Measurements from ENCODE around the gene MAN2C1.

The MAN2C1 gene

GRCh38 chr15:75371486-75371885 is 3.1 kb upstream of the MAN2C1 start:
- Histone ChIP-seq H3K9me3 (ENCODE audit: control insufficient read depth, low read length) (no peaks in the 10 kb centered on the region), H3K9ac (no peak overlapping the region), H3K36me3 (ENCODE audit: control insufficient read depth, insufficient read depth, low read length) (no peaks in the 10 kb centered on the region)

GRCh38 chr15:75369897-75370581 is 1.6 kb upstream of the MAN2C1 start:
- Histone ChIP-seq H3K79me2 (no peaks in the 10 kb centered on the region), H3K27ac (no peak overlapping the region), H3K4me3 (ENCODE audit: low read depth, low read length) (peak overlapping the region; percentile 93), H3K4me2 (ENCODE audit: low read length) (no peak overlapping the region), H3K4me1 (peaks cover 4% of the 10 kb centered on the region), H3K27me3 (ENCODE audit: control insufficient read depth, insufficient read depth, low read length) (no peaks in the 10 kb centered on the region), H3K9me3 (ENCODE audit: control insufficient read depth, low read length) (no peaks in the 10 kb centered on the region), H3K9ac (no peak overlapping the region), H2AFZ (no peak overlapping the region), H3K36me3 (ENCODE audit: control insufficient read depth, insufficient read depth, low read length) (no peaks in the 10 kb centered on the region)
- no peak for TF ChIP-seq CTCF (IDR thresholded peaks at IDR 0.05)

More at GRCh38 chr15:75371486-75371885, 3.1 kb upstream of the MAN2C1 start:
- Histone ChIP-seq H3K79me2 (no peaks in the 10 kb centered on the region), H3K4me1 (peaks cover 4% of the 10 kb centered on the region), H2AFZ (no peak overlapping the region), H3K4me2 (ENCODE audit: low read length) (no peak overlapping the region), H3K27ac (no peak overlapping the region), H3K27me3 (ENCODE audit: control insufficient read depth, insufficient read depth, low read length) (no peaks in the 10 kb centered on the region), H3K4me3 (ENCODE audit: low read depth, low read length) (no peak overlapping the region)
- no peak for TF ChIP-seq CTCF (IDR thresholded peaks at IDR 0.05)

- peak overlapping the region; percentile 84 for H2AFZ ChIP-seq
- no peaks in the 10 kb centered on the region for H3K79me2 ChIP-seq
- no peaks in the 10 kb centered on the region for H3K9me3 ChIP-seq (ENCODE audit: control insufficient read depth, low read length)
- peak overlapping the region; percentile 93 for H3K4me3 ChIP-seq (ENCODE audit: low read depth, low read length)
- H3K4me1 ChIP-seq, result peaks cover 4% of the 10 kb centered on the region
- peak overlapping the region; percentile 98 for H3K27ac ChIP-seq
- peak overlapping the region; percentile 90 for H3K9ac ChIP-seq
- H3K27me3 ChIP-seq (ENCODE audit: control insufficient read depth, insufficient read depth, low read length), result no peaks in the 10 kb centered on the region
- no peaks in the 10 kb centered on the region for H3K36me3 ChIP-seq (ENCODE audit: control insufficient read depth, insufficient read depth, low read length)
- no peak for TF ChIP-seq CTCF (IDR thresholded peaks at IDR 0.05)
- H3K4me2 ChIP-seq (ENCODE audit: low read length), result peak overlapping the region; percentile 67
Observed at GRCh38 chr15:75368689-75369239, 357 bp upstream of the MAN2C1 start.

GRCh38 chr15:75367406-75367912 is 948 bp downstream of the MAN2C1 start:
- no peaks in the 10 kb centered on the region for H3K36me3 ChIP-seq (ENCODE audit: control insufficient read depth, insufficient read depth, low read length)
- TF ChIP-seq CTCF (IDR thresholded peaks at IDR 0.05), result no peak

More at GRCh38 chr15:75367406-75367912, 948 bp downstream of the MAN2C1 start:
- Histone ChIP-seq H3K4me1 (peaks cover 4% of the 10 kb centered on the region), H2AFZ (peak overlapping the region; percentile 84), H3K79me2 (no peaks in the 10 kb centered on the region), H3K27me3 (ENCODE audit: control insufficient read depth, insufficient read depth, low read length) (no peaks in the 10 kb centered on the region), H3K27ac (peak overlapping the region; percentile 98), H3K4me2 (ENCODE audit: low read length) (peak overlapping the region; percentile 67), H3K4me3 (ENCODE audit: low read depth, low read length) (peak overlapping the region; percentile 93), H3K9me3 (ENCODE audit: control insufficient read depth, low read length) (no peaks in the 10 kb centered on the region), H3K9ac (no peak overlapping the region)

All from parathyroid adenoma (tissue), 2 donors.